ENCODE measurements around the gene RBBP4. TPM values are rescaled to one million over a fixed set of nuclear protein-coding genes. Genes with fewer than 3 reads are reported as not detected.
"Not testable (repeated sequence)": the region's sequence is repeated elsewhere in the genome, so short reads cannot be mapped to it uniquely, and the experiment has no call there.

The RBBP4 gene
- total and polyA plus RNA-seq, 7 experiments from 2014 or later, result 130 to 280 (median 165) TPM

- H3K9me3 Mint-ChIP-seq, result peaks cover 0 to 1% (median 0%) of the 10 kb centered on the region in 11 donors
- Histone ChIP-seq H3K9me3 (ENCODE audit: control insufficient read depth in 2 of 3, low read length in 3 of 3) (no peaks in the 10 kb centered on the region), H3K27ac (ENCODE audit: low read depth, low read length) (no peak overlapping the region), H3K4me1 (ENCODE audit: control insufficient read depth in 2 of 2, insufficient read depth in 2 of 2, low read length in 2 of 2) (no peaks in the 10 kb centered on the region), H3K27me3 (ENCODE audit: control insufficient read depth in 2 of 2, insufficient read depth in 2 of 2, low read length in 2 of 2) (no peaks in the 10 kb centered on the region), H3K36me3 (ENCODE audit: control insufficient read depth in 2 of 3, insufficient read depth in 3 of 3, low read length in 3 of 3) (no peaks in the 10 kb centered on the region), H3K4me3 (ENCODE audit: low read length) (no peak overlapping the region)
- H3K4me3 Mint-ChIP-seq, result no peak overlapping the region
- no peak for ATAC-seq
- intact Hi-C loops (cut with micrococcal nuclease), result no loop called here
- peaks cover 0 to 10% (median 0%) of the 10 kb centered on the region in 7 donors for H3K4me1 Mint-ChIP-seq
- H3K27ac Mint-ChIP-seq, result no peak overlapping the region
- ChIA-PET POLR2A (no interaction called here), CTCF (interaction anchor here (0.6 kb wide), 1 partner anchor 578 kb away, joined by 4 read pairs; no protein-coding TSS in a partner anchor)
- H3K27me3 Mint-ChIP-seq, result peaks cover 2 to 15% (median 4%) of the 10 kb centered on the region in 5 donors
- H3K36me3 Mint-ChIP-seq, result peaks cover 0 to 4% (median 0%) of the 10 kb centered on the region in 5 donors
- no peak for DNase-seq
Observed at GRCh38 chr1:32696041-32696440, 45.0 kb downstream of the RBBP4 start.

GRCh38 chr1:32696996-32697395, 46.0 kb downstream of the RBBP4 start:
- intact Hi-C loops (cut with micrococcal nuclease); H3K36me3 Mint-ChIP-seq; POLR2A ChIA-PET; DNase-seq; H3K4me3 Mint-ChIP-seq; H3K27ac Mint-ChIP-seq; H3K27ac ChIP-seq (ENCODE audit: low read depth, low read length); H3K36me3 ChIP-seq (ENCODE audit: control insufficient read depth in 2 of 3, insufficient read depth in 3 of 3, low read length in 3 of 3); H3K4me1 ChIP-seq (ENCODE audit: control insufficient read depth in 2 of 2, insufficient read depth in 2 of 2, low read length in 2 of 2); H3K9me3 ChIP-seq (ENCODE audit: control insufficient read depth in 2 of 3, low read length in 3 of 3); H3K4me3 ChIP-seq (ENCODE audit: low read length); H3K9me3 Mint-ChIP-seq; H3K27me3 ChIP-seq (ENCODE audit: control insufficient read depth in 2 of 2, insufficient read depth in 2 of 2, low read length in 2 of 2); ATAC-seq: not testable (repeated sequence)
- CTCF ChIA-PET, result interaction anchor here (0.7 kb wide), 2 partner anchors 9 to 177 kb away, joined by 3 read pairs; no protein-coding TSS in a partner anchor
- peaks cover 0 to 12% (median 3%) of the 10 kb centered on the region in 7 donors for H3K4me1 Mint-ChIP-seq
- peaks cover 8 to 25% (median 11%) of the 10 kb centered on the region in 5 donors for H3K27me3 Mint-ChIP-seq

GRCh38 chr1:32701421-32701911, 50.5 kb downstream of the RBBP4 start:
- H3K9me3 Mint-ChIP-seq, result peaks cover 0 to 5% (median 0%) of the 10 kb centered on the region in 11 donors
- ATAC-seq (peak; percentile 27), DNase-seq (no peak)
- peaks cover 38 to 48% (median 43%) of the 10 kb centered on the region in 5 donors for H3K27me3 Mint-ChIP-seq
- Histone ChIP-seq H3K36me3 (ENCODE audit: control insufficient read depth in 2 of 3, insufficient read depth in 3 of 3, low read length in 3 of 3) (no peaks in the 10 kb centered on the region), H3K4me1 (ENCODE audit: control insufficient read depth in 2 of 2, insufficient read depth in 2 of 2, low read length in 2 of 2) (peaks cover 3 to 8% of the 10 kb centered on the region in 2 donors), H3K27me3 (ENCODE audit: control insufficient read depth in 2 of 2, insufficient read depth in 2 of 2, low read length in 2 of 2) (peaks cover 0 to 3% of the 10 kb centered on the region in 2 donors), H3K9me3 (ENCODE audit: control insufficient read depth in 2 of 3, low read length in 3 of 3) (no peaks in the 10 kb centered on the region), H3K27ac (ENCODE audit: low read depth, low read length) (no peak overlapping the region), H3K4me3 (ENCODE audit: low read length) (no peak overlapping the region)
- peak overlapping the region in 2 of 9 donors; percentile 17 to 42 for H3K27ac Mint-ChIP-seq
- peaks cover 0 to 7% (median 0%) of the 10 kb centered on the region in 5 donors for H3K36me3 Mint-ChIP-seq
- CTCF ChIA-PET, result no interaction called here
- peak overlapping the region in 7 of 10 donors; percentile 34 to 75 (median 55) for H3K4me3 Mint-ChIP-seq
- POLR2A ChIA-PET, result interaction anchor here (0.6 kb wide), 1 partner anchor 244 kb away, joined by 4 read pairs; no protein-coding TSS in a partner anchor
- H3K4me1 Mint-ChIP-seq, result peaks cover 7 to 14% (median 9%) of the 10 kb centered on the region in 7 donors
- intact Hi-C loops (cut with micrococcal nuclease), result no loop called here

GRCh38 chr1:32701951-32702598, 51.1 kb downstream of the RBBP4 start:
- peaks cover 40 to 51% (median 45%) of the 10 kb centered on the region in 5 donors for H3K27me3 Mint-ChIP-seq
- Histone ChIP-seq H3K27me3 (ENCODE audit: control insufficient read depth in 2 of 2, insufficient read depth in 2 of 2, low read length in 2 of 2) (peaks cover 0 to 3% of the 10 kb centered on the region in 2 donors), H3K36me3 (ENCODE audit: control insufficient read depth in 2 of 3, insufficient read depth in 3 of 3, low read length in 3 of 3) (no peaks in the 10 kb centered on the region), H3K27ac (ENCODE audit: low read depth, low read length) (no peak overlapping the region), H3K9me3 (ENCODE audit: control insufficient read depth in 2 of 3, low read length in 3 of 3) (no peaks in the 10 kb centered on the region), H3K4me3 (ENCODE audit: low read length) (no peak overlapping the region), H3K4me1 (ENCODE audit: control insufficient read depth in 2 of 2, insufficient read depth in 2 of 2, low read length in 2 of 2) (peaks cover 3 to 8% of the 10 kb centered on the region in 2 donors)
- ATAC-seq, result no peak
- H3K4me1 Mint-ChIP-seq, result peaks cover 7 to 14% (median 9%) of the 10 kb centered on the region in 7 donors
- ChIA-PET POLR2A (no interaction called here), CTCF (no interaction called here)
- peaks cover 0 to 7% (median 0%) of the 10 kb centered on the region in 5 donors for H3K36me3 Mint-ChIP-seq
- DNase-seq, result no peak
- H3K27ac Mint-ChIP-seq, result peak overlapping the region in 1 of 9 donors; percentile 42
- intact Hi-C loops (cut with micrococcal nuclease), result no loop called here
- peaks cover 0 to 5% (median 0%) of the 10 kb centered on the region in 11 donors for H3K9me3 Mint-ChIP-seq
- peak overlapping the region; percentile 17 to 75 (median 57) for H3K4me3 Mint-ChIP-seq

GRCh38 chr1:32702599-32703478, 51.8 kb downstream of the RBBP4 start, which contains the start of gene SYNC:
TSS of gene SYNC (minus strand) at chr1:32702770. CDS start at chr1:32702660, 110 bp downstream.
- Mint-ChIP-seq H3K4me1 (peaks cover 7 to 14% (median 9%) of the 10 kb centered on the region in 7 donors), H3K27ac (peak within 1 kb of the TSS in 1 of 9 donors; percentile 42), H3K4me3 (peak within 1 kb of the TSS; percentile 48 to 83 (median 63)), H3K9me3 (peaks cover 0 to 5% (median 0%) of the 10 kb centered on the region in 11 donors), H3K27me3 (peaks cover 44 to 53% (median 47%) of the 10 kb centered on the region in 5 donors), H3K36me3 (peaks cover 0 to 7% (median 0%) of the 10 kb centered on the region in 5 donors)
- Histone ChIP-seq H3K36me3 (ENCODE audit: control insufficient read depth in 2 of 3, insufficient read depth in 3 of 3, low read length in 3 of 3) (no peaks in the 10 kb centered on the region), H3K4me1 (ENCODE audit: control insufficient read depth in 2 of 2, insufficient read depth in 2 of 2, low read length in 2 of 2) (peaks cover 3 to 8% of the 10 kb centered on the region in 2 donors), H3K4me3 (ENCODE audit: low read length) (no peak within 1 kb of the TSS), H3K27me3 (ENCODE audit: control insufficient read depth in 2 of 2, insufficient read depth in 2 of 2, low read length in 2 of 2) (peaks cover 0 to 3% of the 10 kb centered on the region in 2 donors), H3K27ac (ENCODE audit: low read depth, low read length) (no peak within 1 kb of the TSS), H3K9me3 (ENCODE audit: control insufficient read depth in 2 of 3, low read length in 3 of 3) (no peaks in the 10 kb centered on the region)
- ATAC-seq (peak; percentile 63), DNase-seq (peak in 2 of 9 donors; percentile 11 to 33)
- intact Hi-C loops (cut with micrococcal nuclease), result no loop called here
- CTCF ChIA-PET, result no interaction called here
- POLR2A ChIA-PET, result interaction anchor here (0.6 kb wide), 1 partner anchor 73 kb away, joined by 3 read pairs; no protein-coding TSS in a partner anchor

All from naive thymus-derived CD4-positive, alpha-beta T cell (primary cell).